ENCODE data around the gene CADM1.

DNA sequence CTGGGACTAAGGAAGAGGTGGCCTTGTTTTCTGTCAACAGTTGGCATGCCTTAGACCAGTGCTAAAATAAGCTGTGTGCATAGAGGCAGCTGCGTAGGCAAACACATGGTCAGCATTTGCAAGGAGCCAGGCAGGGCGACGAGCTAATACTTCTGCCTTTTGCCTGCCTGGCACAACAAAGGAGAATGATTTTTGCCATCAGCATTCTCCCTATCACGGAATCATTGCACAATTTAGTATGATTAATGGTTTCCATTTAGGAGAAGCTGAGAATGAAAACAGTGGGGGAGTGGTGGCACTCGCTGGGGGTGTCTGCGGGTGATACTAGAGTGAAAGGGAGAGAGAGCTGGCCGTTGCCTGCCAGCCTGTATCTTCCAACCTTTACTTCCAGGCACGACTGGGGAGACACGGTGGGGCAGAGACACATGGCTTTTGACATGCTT is 336.0 kb downstream of the CADM1 start:
- TF ChIP-seq POLR2AphosphoS5 (IDR thresholded peaks at IDR 0.05) (no peak), POLR2A (IDR thresholded peaks at IDR 0.05) (no peak), EP300 (IDR thresholded peaks at IDR 0.05) (no peak)
- TF ChIP-seq, protein P1, sequence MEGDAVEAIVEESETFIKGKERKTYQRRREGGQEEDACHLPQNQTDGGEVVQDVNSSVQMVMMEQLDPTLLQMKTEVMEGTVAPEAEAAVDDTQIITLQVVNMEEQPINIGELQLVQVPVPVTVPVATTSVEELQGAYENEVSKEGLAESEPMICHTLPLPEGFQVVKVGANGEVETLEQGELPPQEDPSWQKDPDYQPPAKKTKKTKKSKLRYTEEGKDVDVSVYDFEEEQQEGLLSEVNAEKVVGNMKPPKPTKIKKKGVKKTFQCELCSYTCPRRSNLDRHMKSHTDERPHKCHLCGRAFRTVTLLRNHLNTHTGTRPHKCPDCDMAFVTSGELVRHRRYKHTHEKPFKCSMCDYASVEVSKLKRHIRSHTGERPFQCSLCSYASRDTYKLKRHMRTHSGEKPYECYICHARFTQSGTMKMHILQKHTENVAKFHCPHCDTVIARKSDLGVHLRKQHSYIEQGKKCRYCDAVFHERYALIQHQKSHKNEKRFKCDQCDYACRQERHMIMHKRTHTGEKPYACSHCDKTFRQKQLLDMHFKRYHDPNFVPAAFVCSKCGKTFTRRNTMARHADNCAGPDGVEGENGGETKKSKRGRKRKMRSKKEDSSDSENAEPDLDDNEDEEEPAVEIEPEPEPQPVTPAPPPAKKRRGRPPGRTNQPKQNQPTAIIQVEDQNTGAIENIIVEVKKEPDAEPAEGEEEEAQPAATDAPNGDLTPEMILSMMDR (IDR thresholded peaks at IDR 0.05), result no peak
